GM19395 (cell line): ENCODE data around the gene HEMGN.
A peak's percentile ranks its signal among the peaks of the same experiment; 100 is the strongest.
"Not testable (repeated sequence)": the region's sequence is repeated elsewhere in the genome, so short reads cannot be mapped to it uniquely, and the experiment has no call there.

Experiments
- ATAC-seq: cut with Tn5 transposase; IDR thresholded peaks from one replicate; pipeline ENCODE4 v1.9.1; 2021; ENCODE audit warnings: mild to moderate bottlenecking, moderate library complexity; ENCODE audit not compliant: unreplicated experiment

The HEMGN gene

DNA sequence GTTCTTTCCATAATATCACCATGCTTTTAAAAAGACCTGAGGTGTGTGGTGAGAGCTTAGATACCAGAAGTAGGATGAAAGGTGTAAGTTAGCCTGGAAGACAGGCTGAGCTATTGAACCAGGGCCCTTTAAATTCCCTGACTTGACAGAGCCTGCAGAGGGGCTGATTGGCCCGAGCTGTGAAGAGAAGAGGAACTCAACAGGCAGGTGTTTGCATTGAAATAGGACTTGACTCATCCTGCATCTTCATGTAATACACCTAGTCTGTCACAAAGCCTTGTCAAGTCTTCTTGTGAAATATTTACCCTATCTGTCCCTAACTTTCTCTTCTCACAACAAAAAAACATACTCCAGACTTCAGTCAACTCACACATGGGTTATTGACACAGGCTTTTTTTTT, 28.5 kb upstream of the HEMGN start:
- no peak for ATAC-seq

GRCh38 chr9:97964901-97965300, 26.9 kb upstream of the HEMGN start:
- ATAC-seq = no peak

DNA sequence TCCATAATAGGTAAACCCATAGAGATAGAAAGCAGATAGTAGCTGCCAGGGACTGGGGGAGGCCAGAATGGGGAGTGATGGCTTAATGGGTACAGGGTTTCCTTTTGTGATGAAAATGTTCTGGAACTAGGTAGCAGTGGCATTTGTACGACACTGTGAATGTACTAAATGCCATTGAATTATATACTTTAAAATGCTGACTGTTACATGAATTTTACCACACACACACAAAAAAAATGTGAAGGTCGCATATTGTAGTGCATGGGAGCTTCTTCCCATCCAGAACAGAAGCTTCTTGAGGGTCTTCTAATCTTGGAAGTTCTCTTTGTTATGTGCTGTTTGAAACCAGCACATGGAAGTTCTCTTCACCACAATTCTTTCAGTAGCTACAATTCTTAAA, 25.3 kb upstream of the HEMGN start:
- no peak for ATAC-seq

DNA sequence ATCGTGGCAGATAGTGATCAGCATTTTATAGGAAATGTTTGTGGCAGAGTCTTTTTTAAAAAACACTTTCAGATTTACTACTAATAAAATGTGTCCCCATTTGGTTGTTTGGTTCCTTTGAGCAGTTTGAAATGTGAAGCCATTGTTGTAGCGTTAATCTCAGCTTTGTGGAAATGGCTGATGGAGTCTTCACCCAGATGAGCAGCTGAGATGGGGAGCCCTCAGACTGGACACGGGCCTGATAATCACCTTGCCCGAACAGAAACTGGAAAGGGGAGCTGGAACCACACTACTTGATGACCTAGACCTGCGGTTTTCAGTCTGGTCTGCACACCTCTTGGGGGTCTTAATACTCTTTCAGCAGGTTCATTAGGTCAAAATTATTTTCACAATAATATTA, 24.6 kb upstream of the HEMGN start:
- no peak for ATAC-seq

DNA sequence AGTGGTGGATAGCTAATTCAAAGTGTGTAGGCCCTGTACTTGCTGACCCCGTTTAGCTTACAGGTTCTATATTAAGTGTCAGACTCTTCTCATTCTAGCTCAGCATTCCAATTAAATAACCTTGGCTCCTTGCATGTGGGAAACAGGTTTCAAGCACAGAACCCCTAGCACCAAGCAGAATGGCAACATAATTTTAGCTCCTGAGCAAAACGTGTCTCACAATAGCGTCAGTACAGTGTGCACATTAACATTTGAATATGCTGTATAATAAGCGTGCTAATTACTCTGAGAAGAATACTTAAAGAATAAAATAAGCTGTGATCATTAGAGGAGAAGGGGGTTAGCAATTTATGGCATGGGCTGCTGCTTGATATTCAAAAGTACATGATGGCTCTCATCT, 24.2 kb upstream of the HEMGN start:
- no peak for ATAC-seq

- no peak for ATAC-seq
Measured at GRCh38 chr9:97961361-97961760, 23.4 kb upstream of the HEMGN start.

- ATAC-seq = not testable (repeated sequence)
Measured at GRCh38 chr9:97960678-97961328, 22.8 kb upstream of the HEMGN start.

DNA sequence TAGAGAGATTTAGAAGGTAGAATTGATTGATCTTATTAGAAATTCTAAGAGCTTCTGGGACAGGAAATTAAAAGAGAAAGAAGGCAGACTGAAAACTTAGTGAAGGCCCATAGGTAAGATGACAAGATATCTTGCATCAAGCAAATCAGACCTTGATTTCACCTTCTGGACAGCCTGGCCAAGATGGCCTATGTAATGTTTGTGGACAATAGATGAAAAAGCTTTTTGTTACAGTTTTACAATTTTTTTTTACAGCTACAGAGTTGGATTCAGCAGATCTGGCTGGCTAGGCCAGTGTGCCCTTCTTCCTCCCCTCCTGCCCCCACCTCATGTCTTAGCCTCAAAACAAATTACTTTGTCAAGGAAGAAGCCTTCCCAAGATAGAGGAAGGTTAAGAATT, 21.6 kb upstream of the HEMGN start:
- ATAC-seq = no peak

DNA sequence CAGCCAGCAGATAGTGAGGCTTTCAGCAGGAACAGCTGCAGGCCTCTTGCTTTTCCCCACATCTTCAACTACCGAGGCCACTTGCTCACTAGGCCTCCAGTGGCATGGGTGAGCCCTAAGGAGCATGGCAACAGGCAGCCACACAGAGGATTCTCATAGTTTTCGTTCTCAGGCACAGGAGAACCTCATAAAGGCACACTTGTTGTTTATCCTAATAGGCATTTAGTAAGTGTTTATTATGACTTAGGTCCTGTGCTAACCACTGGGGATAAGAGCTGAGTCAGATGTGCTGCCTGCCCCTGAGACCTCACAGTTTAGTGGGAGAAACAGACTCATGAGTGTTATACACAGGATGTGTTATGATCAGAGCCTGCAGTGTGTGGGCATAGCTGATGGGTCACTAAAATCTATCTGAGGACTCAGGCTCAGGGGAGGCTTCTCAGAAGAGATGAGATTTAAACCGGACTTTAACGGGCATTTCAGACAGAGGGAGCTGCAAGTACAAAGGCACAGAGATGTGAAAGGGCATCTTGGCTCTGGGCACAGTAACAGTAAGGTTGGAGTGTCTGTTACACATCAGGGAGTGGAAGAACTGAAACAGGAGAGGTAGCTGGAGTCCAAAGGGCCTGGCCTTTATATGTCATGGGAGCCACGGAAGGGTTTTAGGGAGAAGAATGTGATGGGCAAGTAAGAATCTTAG, 21.0 kb upstream of the HEMGN start:
- no peak for ATAC-seq

DNA sequence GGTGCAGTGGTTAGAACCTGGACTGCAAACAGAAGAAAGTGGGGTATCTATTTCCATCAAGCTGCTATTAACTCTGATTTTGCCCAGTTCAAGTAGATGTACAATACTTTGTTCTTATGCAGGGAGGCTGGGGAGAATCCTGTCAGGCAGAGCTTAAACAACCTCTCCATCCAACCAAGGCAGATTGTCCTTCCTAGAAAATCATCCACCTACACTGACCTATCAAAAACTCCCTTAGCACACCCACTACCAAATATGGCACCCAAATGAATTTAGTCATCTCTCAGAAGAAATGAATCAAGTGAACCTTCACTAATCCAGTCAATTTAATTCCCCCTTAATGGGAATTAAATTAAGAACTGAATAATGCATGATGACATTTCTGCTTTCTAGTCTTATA, 18.4 kb upstream of the HEMGN start:
- ATAC-seq = no peak

DNA sequence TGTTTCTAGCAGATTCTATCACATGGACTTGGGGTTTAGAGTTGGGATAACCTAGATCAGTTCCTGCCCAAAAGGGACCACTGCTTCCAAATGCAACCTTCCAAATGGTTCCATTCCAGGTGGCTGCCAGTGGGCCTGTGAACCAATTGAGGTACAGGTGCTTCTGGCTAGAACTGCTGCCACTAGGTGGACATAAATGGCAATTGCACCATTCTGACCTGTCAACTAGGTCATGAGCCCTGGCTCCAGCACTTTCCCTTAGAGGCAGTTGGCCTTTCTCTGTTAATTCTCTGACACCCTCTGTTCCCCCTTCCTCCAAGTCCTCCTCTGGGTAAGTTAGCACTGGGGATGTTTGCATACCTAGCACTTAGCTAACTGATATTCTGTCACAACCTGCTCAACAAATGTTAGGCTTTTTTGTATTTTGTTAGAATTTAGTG, 16.6 kb upstream of the HEMGN start:
- peak; percentile 69 for ATAC-seq

- ATAC-seq = not testable (repeated sequence)
Measured at GRCh38 chr9:97950873-97951272, 12.9 kb upstream of the HEMGN start.

DNA sequence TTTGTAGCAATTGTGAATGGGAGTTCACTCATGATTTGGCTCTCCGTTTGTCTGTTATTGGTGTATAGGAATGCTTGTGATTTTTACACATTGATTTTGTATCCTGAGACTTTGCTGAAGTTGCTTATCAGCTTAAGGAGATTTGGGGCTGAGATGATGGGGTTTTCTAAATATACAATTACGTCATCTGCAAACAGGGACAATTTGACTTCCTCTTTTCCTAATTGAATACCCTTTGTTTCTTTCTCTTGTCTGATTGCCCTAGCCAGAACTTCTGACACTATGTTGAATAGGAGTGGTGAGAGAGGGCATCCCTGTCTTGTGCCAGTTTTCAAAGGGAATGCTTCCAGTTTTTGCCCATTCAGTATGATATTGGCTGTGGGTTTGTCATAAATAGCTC, 9.1 kb upstream of the HEMGN start:
- ATAC-seq = not testable (repeated sequence)

DNA sequence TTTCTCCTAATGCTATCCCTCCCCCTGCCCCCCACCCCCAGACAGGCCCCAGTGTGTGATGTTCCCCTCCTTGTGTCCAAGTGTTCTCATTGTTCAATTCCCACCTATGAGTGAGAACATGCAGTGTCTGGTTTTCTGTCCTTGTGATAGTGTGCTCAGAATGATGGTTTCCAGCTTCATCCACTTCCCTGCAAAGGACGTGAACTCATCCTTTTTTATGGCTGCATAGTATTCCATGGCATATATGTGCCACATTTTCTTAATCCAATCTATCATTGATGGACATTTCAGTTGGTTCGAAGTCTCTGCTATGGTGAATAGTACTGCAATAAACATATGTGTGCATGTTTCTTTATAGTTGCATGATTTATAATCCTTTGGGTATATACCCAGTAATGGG, 7.5 kb upstream of the HEMGN start:
- not testable (repeated sequence) for ATAC-seq

DNA sequence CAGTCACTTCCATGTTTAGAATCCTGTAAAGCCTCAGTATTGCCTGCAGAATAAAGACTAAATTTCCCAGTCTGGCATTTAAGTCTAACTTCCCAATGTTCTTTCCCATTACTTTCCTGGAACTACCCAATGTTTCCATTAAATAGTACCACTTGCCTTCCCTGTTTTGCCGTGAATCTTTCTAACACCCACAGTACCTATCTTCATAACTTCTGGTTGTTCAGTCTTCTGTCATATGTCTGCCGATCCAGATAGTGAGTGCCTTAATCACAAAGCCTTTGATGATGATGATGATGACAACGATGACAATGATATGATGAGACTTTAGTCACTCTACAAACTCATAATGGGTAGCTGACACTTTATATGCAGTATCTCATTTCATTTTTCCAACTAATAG, 6.6 kb upstream of the HEMGN start:
- no peak for ATAC-seq

DNA sequence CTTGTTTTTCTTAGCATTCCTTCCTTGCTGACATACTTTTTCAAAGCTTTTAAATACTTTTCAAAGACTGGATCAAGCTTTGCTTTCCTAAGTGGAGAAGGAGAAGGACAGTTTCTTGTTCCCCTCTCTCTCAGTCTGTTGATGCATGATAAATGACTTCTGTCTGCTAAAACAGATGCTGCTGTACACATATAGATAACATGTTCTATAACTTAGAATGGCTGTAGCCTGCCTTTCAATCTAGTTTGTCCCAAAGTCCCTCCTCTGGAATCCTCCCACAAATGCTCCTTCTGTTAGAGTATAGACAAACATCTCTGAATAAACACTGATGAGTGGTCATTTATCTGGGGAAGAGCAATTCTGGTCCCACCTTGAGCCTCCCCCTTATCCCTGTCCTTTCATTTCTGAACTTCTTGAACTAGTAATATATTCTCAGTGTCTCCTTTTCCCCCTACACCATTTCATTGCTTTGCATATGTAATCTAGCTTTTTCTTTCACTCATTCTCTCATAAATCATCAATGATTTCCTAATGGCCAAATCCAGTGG, 5.4 kb upstream of the HEMGN start:
- ATAC-seq = no peak

DNA sequence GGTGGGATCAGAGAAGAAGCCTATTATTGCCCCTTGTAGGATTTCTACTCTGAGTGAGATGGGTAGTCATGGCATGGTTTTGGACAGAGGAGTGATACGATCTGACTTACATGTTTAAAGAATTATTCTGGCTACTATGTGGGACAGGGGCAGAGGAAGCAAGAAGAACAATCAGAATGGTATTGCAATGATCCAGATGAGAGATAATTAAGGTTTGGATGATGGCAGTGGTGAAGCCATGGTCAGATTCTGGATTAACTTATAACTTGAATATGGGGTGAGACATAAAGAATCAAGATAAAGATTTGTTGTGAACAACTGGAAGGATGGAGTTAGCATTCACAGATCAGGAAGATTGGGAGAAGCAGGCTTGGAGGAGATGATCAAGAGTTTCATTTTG, 3.4 kb upstream of the HEMGN start:
- ATAC-seq = no peak

GRCh38 chr9:97940741-97941140, 2.8 kb upstream of the HEMGN start:
- ATAC-seq = no peak

DNA sequence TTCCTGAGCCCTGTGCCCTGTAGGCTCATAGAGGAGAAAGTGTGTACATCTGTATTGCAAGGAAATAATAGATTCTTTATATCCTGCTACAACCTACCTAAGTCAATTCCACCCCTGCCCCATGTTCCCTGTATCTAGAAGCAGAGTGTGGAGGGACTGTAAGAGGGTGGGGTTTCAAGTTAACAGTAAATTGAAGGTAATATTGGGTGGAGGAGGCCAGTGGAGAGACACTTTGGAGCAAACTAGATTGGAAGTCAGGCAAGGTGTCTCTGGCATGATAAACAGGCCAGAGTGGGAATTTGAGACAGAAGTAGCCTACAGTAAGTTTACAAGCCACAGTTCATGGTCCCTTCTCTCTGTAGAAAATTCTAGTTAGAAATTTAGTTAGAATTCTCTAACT, 2.3 kb upstream of the HEMGN start:
- ATAC-seq = no peak

- no peak for ATAC-seq
Measured at GRCh38 chr9:97936998-97937397, 974 bp downstream of the HEMGN start.

GRCh38 chr9:97935276-97935675, 2.7 kb downstream of the HEMGN start:
- no peak for ATAC-seq

DNA sequence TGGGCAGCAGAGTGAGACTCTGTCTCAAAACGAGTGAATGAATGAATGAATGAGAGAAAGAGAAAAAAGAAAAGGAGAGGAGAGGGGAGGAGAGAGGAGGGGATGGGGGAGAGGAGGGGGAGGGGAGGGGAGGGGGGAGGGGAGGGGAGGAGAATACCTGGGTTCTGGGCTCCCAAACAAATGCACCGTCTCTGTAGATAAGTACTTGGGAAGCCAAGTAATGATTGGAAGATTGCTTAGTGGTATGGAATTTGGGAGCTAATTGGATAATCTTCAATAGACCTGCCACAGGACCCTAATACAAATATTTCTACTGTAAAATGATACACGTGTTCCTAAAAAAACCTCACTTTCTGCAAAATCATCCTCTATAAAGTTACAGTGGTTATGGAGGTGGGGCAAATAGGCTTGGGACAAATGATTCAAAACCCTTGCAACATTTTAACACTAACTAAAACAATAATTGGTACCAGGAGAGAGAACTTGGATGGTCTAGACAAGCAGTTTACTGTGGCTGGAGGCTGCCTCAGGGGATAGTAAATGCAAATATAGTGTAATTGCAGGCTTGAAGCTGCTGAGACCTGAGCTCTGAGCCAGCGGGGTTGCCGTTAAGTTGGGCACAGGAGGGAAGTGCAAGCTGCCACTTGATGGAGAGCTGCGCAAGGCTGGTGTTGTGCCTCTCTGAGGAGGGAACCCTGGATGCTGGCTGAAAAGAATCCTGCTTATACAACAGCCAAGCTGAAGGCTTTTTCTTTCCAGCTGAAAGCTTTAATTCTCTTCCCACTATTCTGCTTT, 3.5 kb downstream of the HEMGN start:
- ATAC-seq = no peak
